Hepatic stellate cell (primary cell): ENCODE data around the gene TRPC6.
"Not testable (repeated sequence)": the region's sequence is repeated elsewhere in the genome, so short reads cannot be mapped to it uniquely, and the experiment has no call there.

ENCODE experiments used
- DNase-seq: peaks from one replicate; pipeline ENCODE4 v3.0.0; 2011; ENCODE audit warnings: low spot score

TRPC6 gene

GRCh38 chr11:101448881-101449442 lies 134.8 kb downstream of the TRPC6 start:
- DNase-seq, result no peak

- DNase-seq, result no peak
Measured at GRCh38 chr11:101446726-101447125, 137.1 kb downstream of the TRPC6 start.

- DNase-seq, result no peak
Measured at GRCh38 chr11:101446238-101446637, 137.6 kb downstream of the TRPC6 start.

GRCh38 chr11:101445761-101446160 lies 138.0 kb downstream of the TRPC6 start:
- DNase-seq, result no peak

- DNase-seq, result no peak
Measured at GRCh38 chr11:101444851-101445250, 139.0 kb downstream of the TRPC6 start.

GRCh38 chr11:101444164-101444563 lies 139.6 kb downstream of the TRPC6 start:
- DNase-seq, result no peak

GRCh38 chr11:101442936-101443521 lies 140.8 kb downstream of the TRPC6 start:
- DNase-seq, result no peak

GRCh38 chr11:101442171-101442570 lies 141.6 kb downstream of the TRPC6 start:
- peak; percentile 41 for DNase-seq

- DNase-seq, result peak; percentile 25
Measured at GRCh38 chr11:101441747-101442146, 142.1 kb downstream of the TRPC6 start.

- DNase-seq, result no peak
Measured at GRCh38 chr11:101439488-101439887, 144.3 kb downstream of the TRPC6 start.

GRCh38 chr11:101438708-101439107 lies 145.1 kb downstream of the TRPC6 start:
- not testable (repeated sequence) for DNase-seq

GRCh38 chr11:101438126-101438525 lies 145.7 kb downstream of the TRPC6 start:
- DNase-seq, result no peak

GRCh38 chr11:101436511-101437142 lies 147.2 kb downstream of the TRPC6 start:
- peak; percentile 14 for DNase-seq

- no peak for DNase-seq
Measured at GRCh38 chr11:101435408-101435973, 148.3 kb downstream of the TRPC6 start.

- no peak for DNase-seq
Measured at GRCh38 chr11:101434026-101434643, 149.7 kb downstream of the TRPC6 start.

GRCh38 chr11:101433151-101433550 lies 150.7 kb downstream of the TRPC6 start:
- DNase-seq, result no peak

- no peak for DNase-seq
Measured at GRCh38 chr11:101429703-101430540, 153.9 kb downstream of the TRPC6 start.

GRCh38 chr11:101428918-101429317 lies 154.9 kb downstream of the TRPC6 start:
- DNase-seq, result no peak

- no peak for DNase-seq
Measured at GRCh38 chr11:101407324-101407723, 176.5 kb downstream of the TRPC6 start.
